GM10847 (cell line): ENCODE data around the gene CEACAM1.

ENCODE experiments used
- POLR2A ChIP-seq: IDR thresholded peaks from 2 replicates; pipeline ENCODE4 v1.6.1; 2011; ENCODE audit not compliant: insufficient read length; ENCODE audit errors: extremely low read depth

The CEACAM1 gene

DNA sequence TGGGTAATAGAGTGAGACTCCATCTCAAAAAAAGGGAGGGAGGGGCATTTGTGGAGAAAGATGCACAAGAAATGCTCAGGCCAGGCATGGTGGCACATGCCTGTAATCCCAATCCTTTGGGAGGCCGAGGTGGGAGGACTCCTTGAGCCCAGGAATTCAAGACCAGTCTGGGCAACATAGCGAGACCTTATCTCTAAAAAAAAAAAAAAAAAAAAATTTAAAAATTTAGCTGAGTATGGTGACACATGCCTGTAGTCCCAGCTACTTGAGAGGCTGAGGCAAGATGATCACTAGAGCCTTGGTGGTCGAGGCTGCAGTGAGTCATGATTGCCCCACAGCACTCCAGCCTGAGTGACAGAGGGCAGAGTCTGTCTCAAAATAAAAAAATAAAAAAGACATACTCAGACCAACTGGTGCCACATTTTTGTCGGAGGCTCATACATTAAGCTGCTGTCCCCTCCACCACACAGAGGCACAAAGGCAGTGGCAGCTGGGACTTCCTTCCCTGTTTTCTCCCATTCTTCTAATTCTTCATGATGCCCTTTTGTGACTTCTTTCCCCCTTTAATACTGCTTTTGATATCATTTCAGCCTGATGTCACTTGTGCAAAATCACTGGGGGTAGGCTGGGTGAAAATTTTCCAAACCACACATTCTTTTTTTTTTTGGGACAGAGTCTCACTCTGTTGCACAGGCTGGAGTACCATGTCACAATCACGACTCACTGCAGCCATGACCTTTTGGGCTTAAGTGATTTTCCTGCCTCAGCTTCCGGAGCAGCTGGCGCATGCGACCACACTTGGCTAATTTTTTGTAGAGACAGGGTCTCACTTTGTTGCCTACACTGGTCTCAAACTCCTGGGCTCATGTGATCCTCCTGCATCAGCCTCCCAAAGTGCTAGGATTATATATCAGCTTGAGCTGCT lies 58.7 kb downstream of the CEACAM1 start:
- no peak for TF ChIP-seq POLR2A

DNA sequence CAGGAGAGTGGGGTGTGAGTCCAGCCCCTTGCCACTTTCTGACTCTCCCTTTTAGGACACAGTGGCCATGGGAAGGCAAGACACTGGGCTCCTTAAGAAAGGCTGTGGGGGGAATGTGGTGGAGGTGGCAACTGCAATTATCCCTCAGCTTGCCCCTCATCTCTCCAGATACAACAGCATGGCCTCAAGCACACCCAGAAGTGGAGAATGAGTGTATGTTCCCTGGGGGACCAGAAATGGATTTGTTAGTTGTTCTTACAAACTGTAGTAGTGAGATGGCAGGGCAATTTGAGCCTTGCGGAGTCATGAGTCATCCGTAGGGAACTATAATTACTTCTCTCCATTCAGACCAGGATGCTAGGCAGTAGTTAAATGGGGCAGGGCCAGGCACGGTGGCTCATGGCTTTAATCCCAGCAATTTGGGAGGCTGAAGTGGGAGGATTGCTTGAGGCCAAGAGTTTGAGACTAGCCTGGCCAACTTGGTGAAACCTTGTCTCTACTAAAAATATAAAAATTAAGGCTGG lies 59.9 kb downstream of the CEACAM1 start:
- TF ChIP-seq POLR2A: no peak

DNA sequence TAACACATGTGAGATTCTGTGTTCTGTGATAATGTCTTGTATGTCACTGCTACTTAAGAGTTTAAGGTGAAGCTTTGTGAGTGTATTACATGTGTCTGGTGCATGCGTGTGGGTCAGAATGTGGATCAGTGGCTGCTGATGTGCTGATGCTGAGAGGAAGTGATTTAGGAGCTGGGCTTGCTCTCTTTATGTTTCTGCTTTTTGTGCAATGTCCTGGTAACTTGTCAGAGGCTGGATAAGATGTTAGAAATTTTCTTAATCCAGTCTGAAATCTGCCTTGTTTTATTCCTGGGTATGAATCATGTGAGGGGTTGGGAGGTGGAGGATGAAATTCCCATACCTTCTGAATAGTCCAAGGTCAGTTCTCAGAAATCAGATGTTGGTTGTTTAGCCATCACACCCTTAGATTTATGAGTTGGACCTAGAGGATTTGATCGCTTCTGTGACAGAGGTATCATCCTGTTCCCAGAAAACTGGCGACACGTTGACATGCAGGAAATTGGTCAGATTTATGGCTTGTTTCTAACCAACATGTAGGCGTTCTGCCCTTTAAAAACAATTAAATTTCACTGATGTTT lies 61.0 kb downstream of the CEACAM1 start:
- TF ChIP-seq POLR2A: no peak

DNA sequence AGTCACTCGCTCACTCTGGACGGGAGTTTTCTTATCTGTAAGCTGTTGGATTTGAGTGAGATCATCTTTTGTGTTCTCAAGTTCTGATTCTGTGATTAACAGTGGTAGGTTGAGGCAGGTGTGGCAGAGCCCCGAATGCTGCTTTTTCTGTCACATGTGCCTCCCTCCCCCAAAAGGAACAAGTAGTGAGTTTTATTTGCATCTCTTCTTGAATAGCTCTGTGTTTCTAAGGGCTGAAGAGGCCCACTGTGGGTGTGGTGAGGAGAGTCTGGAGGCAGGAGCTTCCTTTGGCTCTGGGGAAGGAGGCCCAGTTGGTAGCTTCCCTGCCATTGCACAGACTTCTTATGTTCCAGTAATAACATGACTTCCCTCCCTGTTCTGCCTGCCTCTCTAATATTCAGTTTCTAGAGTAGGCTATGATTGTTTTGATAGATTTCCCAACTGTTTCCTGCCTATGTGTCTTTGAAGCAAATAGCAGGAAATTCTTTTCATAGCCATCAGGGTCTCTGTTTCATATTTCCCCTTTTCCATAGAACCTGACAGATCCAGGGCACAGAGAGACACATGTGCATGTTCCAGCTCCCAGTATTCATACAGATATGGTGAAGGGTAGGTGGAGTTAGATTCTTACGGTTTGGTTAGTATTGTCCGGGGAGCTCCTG lies 61.6 kb downstream of the CEACAM1 start:
- TF ChIP-seq POLR2A: no peak

DNA sequence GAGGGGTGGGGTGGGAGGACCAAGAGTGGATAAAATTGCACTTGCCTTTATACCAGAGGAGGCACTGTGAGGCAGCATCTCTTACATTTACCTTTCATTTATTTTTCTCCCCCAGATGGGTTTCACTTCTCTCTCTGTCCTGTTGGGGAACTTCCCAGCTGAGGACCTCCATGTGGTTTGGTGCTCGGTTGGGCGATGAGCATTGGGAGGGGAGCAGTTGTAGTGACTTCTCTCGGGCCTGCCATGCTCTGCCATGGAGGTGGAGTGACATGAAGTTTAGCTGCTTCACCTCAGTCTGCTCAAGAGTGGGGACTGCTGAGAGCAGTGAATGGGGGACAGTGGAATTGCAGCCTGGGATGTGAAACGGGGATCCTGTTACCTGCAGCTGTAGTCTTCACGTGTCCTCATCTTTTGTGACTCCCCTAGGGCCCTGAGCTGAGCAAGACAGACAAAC lies 62.4 kb downstream of the CEACAM1 start:
- no peak for TF ChIP-seq POLR2A

DNA sequence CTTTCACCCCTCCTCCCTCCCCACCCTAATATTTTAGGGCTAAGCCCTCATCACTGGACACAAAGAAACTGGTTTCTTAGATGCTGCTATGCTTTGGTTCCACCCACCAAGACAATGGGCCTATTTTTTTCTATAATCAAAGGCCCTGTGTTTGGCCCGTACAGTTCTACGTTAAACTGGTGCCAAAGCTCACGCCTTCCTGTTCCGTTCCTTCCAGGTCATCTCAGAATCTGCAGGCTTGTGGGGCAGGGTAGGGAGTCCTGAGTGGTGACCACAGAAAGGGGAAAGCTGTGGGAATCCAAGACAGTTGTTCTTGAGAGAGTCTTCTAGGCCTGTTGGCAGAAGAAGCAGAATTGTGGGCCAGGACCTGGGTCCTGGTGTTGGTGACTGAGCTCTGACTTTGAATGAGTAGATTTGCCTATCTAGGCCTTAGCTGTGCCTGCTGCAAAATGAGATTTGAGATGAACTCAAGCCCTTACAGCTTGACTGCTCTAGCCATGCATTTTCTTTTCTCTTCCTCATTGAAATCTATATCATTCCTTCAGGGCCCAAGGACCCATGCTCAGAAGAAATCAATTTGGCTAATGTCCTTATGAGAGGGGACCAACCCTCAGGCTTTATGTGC lies 66.5 kb downstream of the CEACAM1 start:
- TF ChIP-seq POLR2A: no peak

DNA sequence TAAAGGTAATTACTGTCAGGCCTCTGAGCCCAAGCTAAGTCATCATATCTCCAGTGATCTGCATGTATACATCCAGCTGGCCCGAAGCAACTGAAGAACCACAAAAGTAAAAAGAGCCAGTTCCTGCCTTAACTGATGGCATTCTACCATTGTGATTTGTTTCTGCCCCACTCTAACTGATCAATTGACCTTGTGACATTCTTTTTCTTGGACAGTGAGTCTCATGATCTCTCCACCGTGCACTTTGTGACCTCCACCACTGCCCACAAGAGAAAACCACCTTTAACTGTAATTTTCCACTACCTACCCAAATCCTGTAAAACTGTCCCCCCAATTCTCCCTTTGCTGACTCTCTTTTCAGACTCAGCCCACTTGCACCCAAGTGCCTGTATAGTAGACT lies 68.4 kb downstream of the CEACAM1 start:
- TF ChIP-seq POLR2A: no peak
